Stomach (tissue), 4 donors: ENCODE measurements around the gene BBS1.

Experiments used
- CTCF ChIP-seq, 7 experiments: fragments of 450-650 bp in 4 of 7; fragments of 200-600 bp in 3 of 7; sonication (generic) in 3 of 7; IDR thresholded peaks; one replicate each; pipeline ENCODE4 v1.5.1; 2016 to 2019; ENCODE audit warnings: antibody characterized with exemption in 7 of 7, control low read depth in 2 of 7, mild to moderate bottlenecking in 1 of 7
- EP300 ChIP-seq: sonication (generic); formaldehyde crosslinking; IDR thresholded peaks from one replicate; pipeline ENCODE4 v1.6.1; 2017; ENCODE audit warnings: antibody characterized with exemption
- POLR2A ChIP-seq, 4 donors: fragments of 450-650 bp; IDR thresholded peaks; one replicate each; pipeline ENCODE4 v1.6.1; 2016; ENCODE audit warnings: antibody characterized with exemption in 4 of 4, control low read depth in 2 of 4, mild to moderate bottlenecking in 1 of 4, moderate library complexity in 1 of 4
- POLR2AphosphoS5 ChIP-seq, 3 donors: sonication (generic); formaldehyde crosslinking; IDR thresholded peaks; one replicate each; pipeline ENCODE4 v1.6.1; 2016; ENCODE audit warnings: antibody characterized with exemption in 3 of 3

GRCh38 chr11:66505276-66505816 lies 5.1 kb upstream of the BBS1 start:
- TF ChIP-seq CTCF (IDR thresholded peaks at IDR 0.05) (no peak), EP300 (no peak), POLR2A (IDR thresholded peaks at IDR 0.05) (no peak), POLR2AphosphoS5 (IDR thresholded peaks at IDR 0.05) (no peak)
